ENCODE measurements around the gene DYNC2H1. TPM values are rescaled to one million over a fixed set of nuclear protein-coding genes. Genes with fewer than 3 reads are reported as not detected.

DYNC2H1 gene
- total RNA-seq, 2 donors from 2014 or later: 2.0 to 3.6 TPM

DNA sequence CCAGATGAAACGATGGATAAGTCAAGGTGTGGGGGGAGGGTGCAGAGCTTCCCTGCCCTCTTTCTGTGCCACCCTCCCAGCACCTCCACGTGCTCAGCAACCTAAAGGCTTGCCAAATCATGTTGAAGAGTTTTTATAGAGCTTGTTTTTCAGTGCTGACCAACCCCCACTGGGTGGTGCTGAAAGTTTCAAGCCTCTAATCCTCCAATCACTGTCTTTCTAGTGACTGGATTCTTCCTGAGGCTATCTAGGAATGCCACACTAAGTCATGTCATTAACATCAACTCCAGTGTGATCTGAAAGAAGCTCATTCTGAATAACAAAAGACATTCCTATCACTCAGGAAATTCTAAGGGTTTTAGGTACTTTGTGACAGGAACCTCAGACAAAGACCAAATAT, 382.6 kb downstream of the DYNC2H1 start:
- ATAC-seq: no peak
- intact Hi-C loops (cut with DNase I, micrococcal nuclease): no loop called here
- no peak for DNase-seq

DNA sequence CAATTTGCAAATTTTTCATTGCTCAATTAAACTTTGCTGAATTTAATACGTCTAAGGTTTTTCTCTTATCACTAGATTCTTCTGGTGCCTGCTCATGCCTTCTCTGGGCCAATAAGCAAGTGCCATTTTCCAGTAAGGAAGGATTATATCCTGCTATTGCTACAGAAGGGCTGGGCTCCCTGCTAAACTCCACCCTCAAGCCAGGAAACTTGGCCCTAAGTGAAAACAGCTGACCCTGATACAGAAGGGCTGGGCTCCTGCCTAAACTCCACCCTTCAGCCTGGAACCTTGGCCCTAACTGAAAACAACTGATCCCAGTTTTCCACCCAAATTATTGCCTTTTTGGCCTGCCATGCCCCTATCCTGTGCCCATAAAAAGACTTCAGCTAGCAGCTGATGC, 385.3 kb downstream of the DYNC2H1 start:
- ATAC-seq (no peak), DNase-seq (no peak)
- intact Hi-C loops (cut with DNase I, micrococcal nuclease): no loop called here

DNA sequence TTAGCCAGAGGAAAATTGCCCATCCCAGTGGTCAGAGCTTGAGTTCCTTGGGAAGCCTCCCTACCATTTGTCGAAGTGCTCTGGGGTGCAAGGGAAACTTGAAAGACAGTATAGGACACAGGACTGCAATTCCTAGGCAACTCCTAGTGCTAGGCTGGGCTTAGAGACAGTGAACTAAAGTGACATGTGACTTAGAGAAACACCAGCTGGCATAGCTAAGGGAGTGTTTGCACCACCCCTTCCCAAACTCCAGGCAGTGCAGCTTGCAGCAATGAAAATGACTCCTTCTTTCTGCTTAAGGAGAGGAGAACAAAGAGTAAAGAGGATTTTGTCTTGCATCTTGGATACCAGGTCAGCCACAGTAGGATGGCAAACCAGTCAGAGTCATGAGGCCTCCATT, 388.0 kb downstream of the DYNC2H1 start:
- DNase-seq (no peak), ATAC-seq (no peak)
- intact Hi-C loops (cut with DNase I, micrococcal nuclease): no loop called here

DNA sequence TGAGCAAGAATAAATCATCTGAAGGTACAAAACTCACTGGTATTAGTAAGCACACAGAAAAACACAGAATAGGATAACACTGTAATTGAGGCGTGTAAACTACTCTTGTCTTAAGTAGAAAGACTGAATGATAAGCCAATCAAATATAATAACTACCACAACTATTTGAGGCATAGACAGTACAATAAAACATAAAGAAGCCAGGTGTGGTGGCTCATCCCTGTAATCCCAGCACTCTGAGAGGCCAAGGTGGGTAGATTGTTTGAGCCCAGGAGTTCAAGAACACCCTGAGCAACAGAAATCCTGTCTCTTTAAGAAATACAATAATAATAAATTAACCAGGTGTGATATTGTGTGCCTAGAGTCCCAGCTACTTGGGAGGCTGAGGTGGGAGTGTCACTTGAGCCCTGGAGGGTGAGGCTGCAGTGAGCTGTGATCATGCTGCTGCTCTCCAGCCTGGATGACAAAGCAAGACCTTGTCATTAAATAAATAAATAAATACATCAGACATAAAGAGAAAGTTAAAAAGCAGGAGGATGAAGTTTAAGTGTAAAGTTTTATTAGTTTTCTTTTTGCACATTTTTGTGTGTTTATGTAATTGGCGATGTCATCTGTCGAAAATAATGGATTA, 390.6 kb downstream of the DYNC2H1 start:
- ATAC-seq (no peak), DNase-seq (no peak)
- intact Hi-C loops (cut with DNase I, micrococcal nuclease): no loop called here

DNA sequence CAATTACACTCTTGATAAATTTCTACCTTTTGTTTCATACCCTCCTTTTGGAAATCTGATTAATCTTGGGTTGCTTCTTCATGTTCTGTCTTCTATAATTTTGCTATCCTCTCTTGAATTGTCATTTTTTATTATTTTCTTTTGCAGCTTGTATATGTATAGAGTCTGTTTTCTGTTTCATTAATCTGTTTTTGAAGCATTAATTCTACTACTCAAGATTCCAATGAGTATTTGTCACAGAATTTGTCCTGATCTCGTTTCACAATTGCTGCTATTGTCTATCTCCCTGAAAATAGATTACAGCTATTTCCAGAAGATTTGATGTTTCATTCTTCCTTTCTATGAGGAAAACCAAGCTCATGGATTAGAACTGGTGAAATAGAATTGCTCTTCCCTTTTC, 406.1 kb downstream of the DYNC2H1 start:
- DNase-seq (no peak), ATAC-seq (no peak)
- intact Hi-C loops (cut with DNase I, micrococcal nuclease): no loop called here

DNA sequence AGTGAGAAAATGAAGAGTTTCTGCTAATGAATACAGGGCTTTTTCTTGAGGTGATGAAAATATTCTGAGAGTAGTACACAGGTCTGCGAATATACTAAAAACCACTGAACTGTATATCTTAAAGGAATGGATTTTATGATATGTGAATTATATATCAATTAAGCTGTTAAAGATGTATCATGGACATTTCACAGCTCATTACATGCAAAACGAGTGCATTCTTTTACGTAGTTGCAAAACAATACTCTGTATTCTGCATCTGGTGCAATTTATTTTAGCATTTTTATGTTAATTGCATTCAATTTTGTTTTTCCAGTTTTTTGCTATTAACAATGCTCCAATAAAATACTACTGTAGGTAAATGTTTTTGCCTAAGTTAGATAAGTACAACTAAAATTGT, 411.6 kb downstream of the DYNC2H1 start:
- no peak for ATAC-seq
- intact Hi-C loops (cut with DNase I, micrococcal nuclease): no loop called here
- no peak for DNase-seq

DNA sequence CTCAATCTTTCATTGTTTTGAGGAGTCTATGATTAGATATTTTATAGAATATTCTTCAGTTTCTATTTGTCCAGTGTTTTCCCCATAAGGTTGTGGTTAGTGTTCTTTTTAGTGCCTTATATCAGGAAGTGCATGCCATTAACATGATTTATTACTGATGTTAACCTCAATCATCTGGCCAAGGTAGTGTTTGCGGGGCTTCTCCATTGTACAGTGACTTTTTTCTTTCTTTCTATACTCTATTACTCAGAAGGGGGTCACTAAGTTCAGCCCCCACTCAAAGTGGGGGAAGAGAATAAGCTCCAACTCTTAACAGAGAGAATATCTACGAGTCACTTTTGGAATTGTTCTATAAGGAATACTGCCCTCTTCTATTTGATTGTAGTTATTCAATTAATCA, 415.8 kb downstream of the DYNC2H1 start:
- intact Hi-C loops (cut with DNase I, micrococcal nuclease): no loop called here
- ATAC-seq (no peak), DNase-seq (no peak)

DNA sequence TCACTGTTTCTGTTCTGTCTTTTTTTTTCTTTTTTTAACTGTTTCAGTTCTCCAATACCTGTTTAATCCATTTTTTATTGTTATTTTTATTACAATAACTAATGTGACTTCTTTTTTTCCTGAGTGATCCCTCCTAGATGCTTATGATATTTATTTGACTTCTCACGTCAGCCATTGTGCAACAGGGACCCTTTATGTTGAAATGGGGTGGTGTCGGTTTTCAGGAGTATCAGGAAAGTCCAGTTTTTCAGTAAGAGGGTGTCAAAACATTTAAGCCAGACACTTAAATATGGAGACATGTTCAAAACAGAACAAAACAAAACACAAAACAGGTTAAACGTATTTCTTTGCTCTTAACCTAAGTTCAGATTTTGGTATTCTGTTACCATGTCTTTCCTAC, 418.8 kb downstream of the DYNC2H1 start:
- intact Hi-C loops (cut with DNase I, micrococcal nuclease): no loop called here
- ATAC-seq (no peak), DNase-seq (no peak)

DNA sequence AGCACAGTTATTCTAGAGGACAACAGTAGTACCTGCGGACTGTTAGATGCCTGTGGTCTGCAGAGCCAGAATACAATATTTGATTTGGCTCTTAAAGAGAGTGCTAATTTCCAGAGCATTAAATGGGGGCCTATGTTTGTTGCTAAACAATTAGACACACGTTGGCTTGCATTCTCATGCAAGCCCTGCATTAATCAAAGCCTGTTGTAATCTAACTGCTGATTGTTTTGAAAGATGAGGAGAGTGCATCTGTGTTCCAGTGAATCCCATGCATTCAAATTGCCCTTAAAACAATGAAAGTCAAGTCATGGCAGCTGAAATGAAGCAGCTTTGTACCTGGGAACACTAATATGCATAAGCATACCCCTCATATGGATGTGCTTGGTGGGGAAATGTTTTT, 419.4 kb downstream of the DYNC2H1 start:
- ATAC-seq (no peak), DNase-seq (no peak)
- intact Hi-C loops (cut with DNase I, micrococcal nuclease): no loop called here

DNA sequence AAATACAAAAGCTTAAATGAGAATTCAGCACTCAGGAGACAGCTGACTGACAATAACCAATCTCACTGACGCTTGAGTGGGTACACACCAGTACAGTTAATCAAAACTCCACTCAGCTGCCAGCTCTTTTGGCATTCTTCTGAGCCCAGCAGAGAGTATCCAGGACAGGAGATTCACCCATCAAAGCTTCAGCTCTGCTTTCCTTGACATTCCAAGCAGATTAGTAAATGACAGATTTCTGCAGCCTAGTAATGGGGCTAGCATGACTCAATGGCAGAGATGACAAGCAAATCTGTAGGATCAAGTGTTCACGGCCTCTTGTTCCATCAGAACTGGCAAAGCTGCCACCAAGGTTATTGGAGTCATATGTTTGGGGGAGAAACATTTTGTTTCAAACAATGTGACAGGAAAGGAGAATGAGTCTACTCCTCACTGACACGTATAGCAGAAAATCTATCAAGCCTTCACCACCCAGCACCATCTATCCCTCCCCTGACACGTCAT, 420.0 kb downstream of the DYNC2H1 start:
- intact Hi-C loops (cut with DNase I, micrococcal nuclease): no loop called here
- no peak for ATAC-seq
- DNase-seq: no peak

Other genes with a start within 250 kb of the DYNC2H1 start
- gene MMP12, start 234.4 kb upstream of the DYNC2H1 start, total RNA-seq: 10 to 100 TPM in 1 of 2 donors, 1 to 10 TPM in 1; 3.5 to 10.9 TPM
- not detected for gene MMP13, start 153.7 kb upstream of the DYNC2H1 start, total RNA-seq
- gene DCUN1D5, start 17.3 kb upstream of the DYNC2H1 start, total RNA-seq: 10 to 100 TPM; 10.5 to 14.4 TPM

Data from left colon (tissue), 2 donors.